NCI-H345 treated with DMSO at 0.1 percent for 48 hours (cell line): Measurements from ENCODE around the gene ZBTB12.
"Not testable (repeated sequence)": the region's sequence is repeated elsewhere in the genome, so short reads cannot be mapped to it uniquely, and the experiment has no call there.

Experiments
- DNase-seq: peaks from one replicate; lab custom pipeline; 2025; ENCODE audit not compliant: unreplicated experiment; lab: John Stamatoyannopoulos, UW

The ZBTB12 gene

GRCh38 chr6:31901953-31902643 lies at the start of gene ZBTB12:
TSS of gene ZBTB12 (minus strand) at chr6:31902086. CDS start at chr6:31901305, 781 bp downstream.
- DNase-seq: peak; percentile 86

- DNase-seq: no peak
These were observed 48.2 kb upstream of the ZBTB12 start for GRCh38 chr6:31949926-31950548.

GRCh38 chr6:31948753-31949413 lies 47.0 kb upstream of the ZBTB12 start:
- DNase-seq: no peak

- no peak for DNase-seq
These were observed 46.4 kb upstream of the ZBTB12 start for GRCh38 chr6:31948306-31948705.

- DNase-seq: no peak
These were observed 46.0 kb upstream of the ZBTB12 start for GRCh38 chr6:31947864-31948263.

- no peak for DNase-seq
These were observed 45.3 kb upstream of the ZBTB12 start for GRCh38 chr6:31947070-31947675.

- DNase-seq: no peak
These were observed 44.5 kb upstream of the ZBTB12 start for GRCh38 chr6:31946370-31946885.

- DNase-seq: no peak
These were observed 43.9 kb upstream of the ZBTB12 start, which contains the start of gene CFB for GRCh38 chr6:31945507-31946369. TSS of gene CFB (plus strand) at chr6:31946095. CDS start at chr6:31946222, 127 bp downstream.

- DNase-seq: no peak
These were observed 43.2 kb upstream of the ZBTB12 start for GRCh38 chr6:31945154-31945506.

- DNase-seq: no peak
These were observed 41.9 kb upstream of the ZBTB12 start for GRCh38 chr6:31943742-31944141.

- no peak for DNase-seq
These were observed 38.4 kb upstream of the ZBTB12 start for GRCh38 chr6:31940256-31940664.

GRCh38 chr6:31935823-31936222 lies 33.9 kb upstream of the ZBTB12 start:
- DNase-seq: no peak

GRCh38 chr6:31935021-31935420 lies 33.1 kb upstream of the ZBTB12 start:
- no peak for DNase-seq

GRCh38 chr6:31933537-31933936 lies 31.7 kb upstream of the ZBTB12 start:
- DNase-seq: no peak

- DNase-seq: not testable (repeated sequence)
These were observed 30.3 kb upstream of the ZBTB12 start for GRCh38 chr6:31932137-31932536.

- no peak for DNase-seq
These were observed 29.1 kb upstream of the ZBTB12 start for GRCh38 chr6:31930962-31931361.

- no peak for DNase-seq
These were observed 26.7 kb upstream of the ZBTB12 start for GRCh38 chr6:31928672-31928939.

GRCh38 chr6:31927863-31928671 lies 26.2 kb upstream of the ZBTB12 start:
- no peak for DNase-seq

GRCh38 chr6:31927242-31927862 lies 25.5 kb upstream of the ZBTB12 start, which contains the start of gene C2:
TSS of gene C2 (plus strand) at chr6:31927717. CDS start at chr6:31927753, 36 bp downstream.
- DNase-seq: no peak
